Measurements from ENCODE around the gene RPS6KA2.

Gene RPS6KA2

DNA sequence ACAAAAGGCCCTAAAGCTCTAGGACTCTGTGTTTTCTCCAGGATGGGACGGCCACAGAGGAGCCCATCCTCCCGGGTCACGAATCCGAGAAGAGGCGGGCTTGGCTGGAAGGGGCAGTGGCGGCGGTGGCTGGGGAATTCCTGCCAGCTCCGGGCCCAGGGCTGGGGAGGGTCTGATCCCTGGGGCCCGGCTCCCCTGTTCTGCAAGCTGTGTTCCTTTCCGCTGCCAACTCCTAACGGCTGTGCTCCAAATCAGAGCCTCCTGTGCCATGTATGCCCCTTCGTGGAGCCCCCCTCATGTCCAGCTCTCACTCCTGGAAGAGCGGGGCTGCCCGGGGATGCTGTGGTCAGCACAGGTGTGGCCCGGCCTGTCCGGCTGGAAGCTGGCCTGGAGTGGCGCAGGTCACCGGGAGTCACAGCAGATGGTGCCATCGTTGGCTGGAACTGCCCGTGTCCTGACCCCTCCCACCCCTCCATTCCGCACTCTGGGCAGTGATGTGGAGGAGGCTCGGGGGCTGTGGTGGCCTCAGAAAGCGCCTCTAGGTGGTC is 156.1 kb downstream of the RPS6KA2 start:
- Histone ChIP-seq H3K9me3 (ENCODE audit: control insufficient read depth in 5 of 5, low read length in 5 of 5) (no peaks in the 10 kb centered on the region), H3K36me3 (ENCODE audit: control insufficient read depth in 5 of 5, insufficient read depth in 5 of 5, low read length in 5 of 5) (peaks cover 0 to 39% (median 23%) of the 10 kb centered on the region in 5 donors), H3K4me1 (ENCODE audit: control insufficient read depth in 5 of 5, insufficient read depth in 5 of 5, low read length in 5 of 5) (peaks cover 0 to 15% (median 2%) of the 10 kb centered on the region in 5 donors), H3K4me3 (ENCODE audit: low read depth in 1 of 5, low read length in 5 of 5) (no peak overlapping the region), H3K27ac (ENCODE audit: low read depth, low read length) (no peak overlapping the region), H3K27me3 (ENCODE audit: control insufficient read depth in 5 of 5, insufficient read depth in 4 of 5, low read length in 5 of 5) (no peaks in the 10 kb centered on the region), H3K9ac (ENCODE audit: low read length in 5 of 5) (no peak overlapping the region)

DNA sequence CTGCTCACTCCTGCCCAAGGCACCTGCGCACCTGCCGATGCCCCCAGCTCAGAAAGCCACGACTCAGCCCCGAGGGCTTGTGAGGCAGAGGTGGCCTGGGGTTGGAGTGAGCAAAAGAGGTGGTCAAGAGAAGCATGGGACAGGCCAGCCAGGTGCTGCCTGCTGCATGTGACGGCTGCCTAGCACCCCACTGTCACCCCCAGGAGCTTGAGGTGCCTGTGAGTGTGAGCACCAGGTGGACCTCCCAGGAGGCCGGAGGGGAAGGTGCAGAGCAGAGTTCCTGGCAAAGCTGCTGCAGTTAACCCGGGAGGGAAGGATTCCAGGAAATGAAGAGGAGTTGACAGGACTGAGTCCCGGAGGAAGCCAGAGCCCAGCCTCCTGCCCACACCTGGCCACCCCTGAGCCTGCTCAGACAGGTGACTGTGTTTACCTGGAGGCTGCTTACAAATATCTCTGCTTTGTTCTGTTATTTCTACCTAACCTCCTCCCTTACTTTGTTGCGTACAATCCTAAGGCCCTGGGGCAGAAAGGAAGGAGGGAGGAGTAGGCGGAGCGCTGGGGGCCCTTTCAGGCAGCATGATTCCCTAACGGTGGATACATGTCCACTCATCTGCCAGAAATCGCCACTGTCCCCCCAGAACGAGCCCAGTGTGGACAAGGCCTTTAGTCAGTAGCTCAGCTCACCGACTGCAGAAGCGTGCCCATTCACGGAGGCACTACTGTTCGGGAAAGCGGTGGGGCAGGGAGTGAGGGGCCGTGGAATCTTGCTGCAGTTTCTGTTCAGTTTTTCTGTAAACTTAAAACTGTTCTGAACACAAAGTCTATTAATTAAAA is 156.8 kb downstream of the RPS6KA2 start:
- H3K27ac ChIP-seq (ENCODE audit: low read depth, low read length): no peak overlapping the region
- H3K36me3 ChIP-seq (ENCODE audit: control insufficient read depth in 5 of 5, insufficient read depth in 5 of 5, low read length in 5 of 5): peaks cover 0 to 46% (median 23%) of the 10 kb centered on the region in 5 donors
- no peak overlapping the region for H3K9ac ChIP-seq (ENCODE audit: low read length in 5 of 5)
- H3K4me3 ChIP-seq (ENCODE audit: low read depth in 1 of 5, low read length in 5 of 5): no peak overlapping the region
- H3K27me3 ChIP-seq (ENCODE audit: control insufficient read depth in 5 of 5, insufficient read depth in 4 of 5, low read length in 5 of 5): no peaks in the 10 kb centered on the region
- H3K9me3 ChIP-seq (ENCODE audit: control insufficient read depth in 5 of 5, low read length in 5 of 5): no peaks in the 10 kb centered on the region
- H3K4me1 ChIP-seq (ENCODE audit: control insufficient read depth in 5 of 5, insufficient read depth in 5 of 5, low read length in 5 of 5): peaks cover 0 to 19% (median 7%) of the 10 kb centered on the region in 5 donors

- Histone ChIP-seq H3K27ac (ENCODE audit: low read depth, low read length) (no peak overlapping the region), H3K9ac (ENCODE audit: low read length in 5 of 5) (no peak overlapping the region), H3K36me3 (ENCODE audit: control insufficient read depth in 5 of 5, insufficient read depth in 5 of 5, low read length in 5 of 5) (peaks cover 0 to 53% (median 25%) of the 10 kb centered on the region in 5 donors)
Observed at GRCh38 chr6:166469426-166469961, 157.6 kb downstream of the RPS6KA2 start.

DNA sequence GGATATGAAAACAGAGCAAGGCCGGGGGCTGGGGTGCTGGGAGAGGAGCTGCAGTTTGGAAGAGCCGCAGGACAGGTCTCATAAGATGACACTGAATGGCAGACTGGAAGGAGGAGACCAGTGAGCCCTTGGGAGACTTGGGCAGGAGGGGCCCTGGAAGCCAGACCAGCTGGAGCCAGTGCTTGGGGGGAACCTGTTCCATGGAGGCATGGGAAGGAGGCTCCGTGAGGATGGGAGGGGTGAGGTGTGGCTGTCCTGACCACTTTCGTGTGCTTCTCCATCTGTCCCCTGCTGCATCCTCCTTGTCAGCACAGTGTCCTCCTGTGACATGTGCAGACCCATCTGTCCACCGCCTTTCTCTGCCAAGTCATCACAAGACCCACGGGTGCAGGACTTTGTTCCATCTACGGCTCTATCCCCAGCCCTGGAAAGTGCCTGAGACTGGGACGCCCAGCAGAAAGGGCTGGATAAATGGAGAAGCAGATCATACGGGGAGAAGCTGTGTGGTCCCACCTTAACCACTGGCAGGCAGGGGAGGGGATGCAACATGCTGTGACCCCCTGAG is 159.5 kb downstream of the RPS6KA2 start:
- peaks cover 0 to 70% (median 40%) of the 10 kb centered on the region in 5 donors for H3K36me3 ChIP-seq (ENCODE audit: control insufficient read depth in 5 of 5, insufficient read depth in 5 of 5, low read length in 5 of 5)
- no peak overlapping the region for H3K4me3 ChIP-seq (ENCODE audit: low read depth in 1 of 5, low read length in 5 of 5)
- H3K27me3 ChIP-seq (ENCODE audit: control insufficient read depth in 5 of 5, insufficient read depth in 4 of 5, low read length in 5 of 5): no peaks in the 10 kb centered on the region
- H3K27ac ChIP-seq (ENCODE audit: low read depth, low read length): no peak overlapping the region
- H3K9me3 ChIP-seq (ENCODE audit: control insufficient read depth in 5 of 5, low read length in 5 of 5): no peaks in the 10 kb centered on the region
- H3K4me1 ChIP-seq (ENCODE audit: control insufficient read depth in 5 of 5, insufficient read depth in 5 of 5, low read length in 5 of 5): peaks cover 0 to 16% (median 7%) of the 10 kb centered on the region in 5 donors
- no peak overlapping the region for H3K9ac ChIP-seq (ENCODE audit: low read length in 5 of 5)

More at GRCh38 chr6:166469426-166469961, 157.6 kb downstream of the RPS6KA2 start:
- Histone ChIP-seq H3K27me3 (ENCODE audit: control insufficient read depth in 5 of 5, insufficient read depth in 4 of 5, low read length in 5 of 5) (no peaks in the 10 kb centered on the region), H3K4me3 (ENCODE audit: low read depth in 1 of 5, low read length in 5 of 5) (no peak overlapping the region), H3K4me1 (ENCODE audit: control insufficient read depth in 5 of 5, insufficient read depth in 5 of 5, low read length in 5 of 5) (peaks cover 0 to 12% (median 7%) of the 10 kb centered on the region in 5 donors), H3K9me3 (ENCODE audit: control insufficient read depth in 5 of 5, low read length in 5 of 5) (no peaks in the 10 kb centered on the region)

- no peak overlapping the region for H3K27ac ChIP-seq (ENCODE audit: low read depth, low read length)
- peak overlapping the region in 1 of 5 donors; percentile 8 for H3K4me3 ChIP-seq (ENCODE audit: low read depth in 1 of 5, low read length in 5 of 5)
Observed at GRCh38 chr6:166466178-166467122, 160.6 kb downstream of the RPS6KA2 start.

GRCh38 chr6:166465671-166466087 is 161.4 kb downstream of the RPS6KA2 start:
- H3K9me3 ChIP-seq (ENCODE audit: control insufficient read depth in 5 of 5, low read length in 5 of 5): no peaks in the 10 kb centered on the region
- no peaks in the 10 kb centered on the region for H3K27me3 ChIP-seq (ENCODE audit: control insufficient read depth in 5 of 5, insufficient read depth in 4 of 5, low read length in 5 of 5)
- peak overlapping the region in 2 of 5 donors; percentile 8 to 36 for H3K4me3 ChIP-seq (ENCODE audit: low read depth in 1 of 5, low read length in 5 of 5)
- peaks cover 0 to 26% (median 7%) of the 10 kb centered on the region in 5 donors for H3K4me1 ChIP-seq (ENCODE audit: control insufficient read depth in 5 of 5, insufficient read depth in 5 of 5, low read length in 5 of 5)
- H3K9ac ChIP-seq (ENCODE audit: low read length in 5 of 5): no peak overlapping the region
- H3K36me3 ChIP-seq (ENCODE audit: control insufficient read depth in 5 of 5, insufficient read depth in 5 of 5, low read length in 5 of 5): peaks cover 0 to 64% (median 38%) of the 10 kb centered on the region in 5 donors
- H3K27ac ChIP-seq (ENCODE audit: low read depth, low read length): no peak overlapping the region

More at GRCh38 chr6:166466178-166467122, 160.6 kb downstream of the RPS6KA2 start:
- no peaks in the 10 kb centered on the region for H3K27me3 ChIP-seq (ENCODE audit: control insufficient read depth in 5 of 5, insufficient read depth in 4 of 5, low read length in 5 of 5)
- H3K4me1 ChIP-seq (ENCODE audit: control insufficient read depth in 5 of 5, insufficient read depth in 5 of 5, low read length in 5 of 5): peaks cover 0 to 21% (median 7%) of the 10 kb centered on the region in 5 donors
- no peaks in the 10 kb centered on the region for H3K9me3 ChIP-seq (ENCODE audit: control insufficient read depth in 5 of 5, low read length in 5 of 5)
- no peak overlapping the region for H3K9ac ChIP-seq (ENCODE audit: low read length in 5 of 5)
- peaks cover 0 to 70% (median 38%) of the 10 kb centered on the region in 5 donors for H3K36me3 ChIP-seq (ENCODE audit: control insufficient read depth in 5 of 5, insufficient read depth in 5 of 5, low read length in 5 of 5)

GRCh38 chr6:166465003-166465399 is 162.1 kb downstream of the RPS6KA2 start:
- Histone ChIP-seq H3K9ac (ENCODE audit: low read length in 5 of 5) (no peak overlapping the region), H3K4me1 (ENCODE audit: control insufficient read depth in 5 of 5, insufficient read depth in 5 of 5, low read length in 5 of 5) (peaks cover 0 to 31% (median 7%) of the 10 kb centered on the region in 5 donors), H3K9me3 (ENCODE audit: control insufficient read depth in 5 of 5, low read length in 5 of 5) (no peaks in the 10 kb centered on the region), H3K27me3 (ENCODE audit: control insufficient read depth in 5 of 5, insufficient read depth in 4 of 5, low read length in 5 of 5) (no peaks in the 10 kb centered on the region), H3K4me3 (ENCODE audit: low read depth in 1 of 5, low read length in 5 of 5) (no peak overlapping the region), H3K36me3 (ENCODE audit: control insufficient read depth in 5 of 5, insufficient read depth in 5 of 5, low read length in 5 of 5) (peaks cover 0 to 58% (median 35%) of the 10 kb centered on the region in 5 donors), H3K27ac (ENCODE audit: low read depth, low read length) (no peak overlapping the region)

DNA sequence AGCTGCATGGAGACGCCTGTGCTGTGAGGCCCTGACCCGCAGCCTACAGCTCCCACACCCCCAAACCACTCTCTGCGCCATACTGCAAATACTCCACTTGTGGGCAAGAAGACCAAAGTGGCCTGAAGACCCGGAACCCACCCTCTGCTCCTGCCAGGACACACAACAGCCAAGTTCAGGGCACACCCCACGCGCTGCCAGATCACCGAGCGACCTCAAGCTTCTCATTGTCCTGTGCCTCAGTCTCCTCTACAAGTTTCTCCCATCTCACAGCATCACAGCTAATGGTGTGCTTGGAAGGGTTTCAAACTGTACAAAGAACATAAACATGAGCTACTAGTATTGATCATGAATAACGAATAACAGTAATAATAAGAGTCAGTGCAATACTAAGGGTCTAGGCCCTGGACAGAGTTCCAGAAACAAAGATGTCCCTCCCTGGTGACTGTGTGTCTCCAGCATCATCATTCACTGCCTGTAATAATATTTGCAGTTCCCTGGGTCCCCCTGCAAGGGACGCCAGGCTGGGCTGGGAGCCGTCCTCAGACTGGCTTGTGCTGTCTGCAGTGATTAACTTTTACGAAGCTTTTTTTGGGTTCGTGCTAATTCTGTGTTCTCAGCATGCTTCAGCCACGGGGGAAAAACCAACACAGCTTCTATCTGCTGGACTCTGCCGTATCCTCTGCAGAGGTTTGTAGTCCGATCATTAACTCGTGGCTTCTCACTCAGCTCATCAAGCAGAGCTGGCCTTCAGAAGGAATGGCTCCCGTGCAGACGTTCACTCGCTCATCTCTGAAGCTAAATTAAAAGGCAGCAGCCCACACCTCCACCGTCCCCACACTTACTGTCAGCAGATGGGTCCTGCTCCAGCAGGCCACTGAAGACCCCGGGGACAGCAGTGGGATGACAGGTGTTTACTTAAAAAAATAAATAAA is 162.7 kb downstream of the RPS6KA2 start:
- no peak overlapping the region for H3K27ac ChIP-seq (ENCODE audit: low read depth, low read length)
- H3K27me3 ChIP-seq (ENCODE audit: control insufficient read depth in 5 of 5, insufficient read depth in 4 of 5, low read length in 5 of 5): no peaks in the 10 kb centered on the region
- H3K9me3 ChIP-seq (ENCODE audit: control insufficient read depth in 5 of 5, low read length in 5 of 5): no peaks in the 10 kb centered on the region
- H3K9ac ChIP-seq (ENCODE audit: low read length in 5 of 5): no peak overlapping the region
- peaks cover 0 to 55% (median 30%) of the 10 kb centered on the region in 5 donors for H3K36me3 ChIP-seq (ENCODE audit: control insufficient read depth in 5 of 5, insufficient read depth in 5 of 5, low read length in 5 of 5)
- H3K4me1 ChIP-seq (ENCODE audit: control insufficient read depth in 5 of 5, insufficient read depth in 5 of 5, low read length in 5 of 5): peaks cover 0 to 31% (median 7%) of the 10 kb centered on the region in 5 donors
- no peak overlapping the region for H3K4me3 ChIP-seq (ENCODE audit: low read depth in 1 of 5, low read length in 5 of 5)
